Naive B cell (primary cell): ENCODE measurements around the gene PSMG2. TPM values are rescaled to one million over a fixed set of nuclear protein-coding genes. Genes with fewer than 3 reads are reported as not detected.
"Not testable (repeated sequence)": the region's sequence is repeated elsewhere in the genome, so short reads cannot be mapped to it uniquely, and the experiment has no call there.

Experiments
- ATAC-seq, 2 donors: fragments of 150-1000 bp; cut with Tn5 transposase; 2 replicates each; pipeline ENCODE4 v1.10.0; 2021; ENCODE audit warnings: low read depth in 2 of 2, mild to moderate bottlenecking in 2 of 2, moderate library complexity in 2 of 2
- DNase-seq: peaks from one replicate; pipeline ENCODE4 v3.0.0; 2022
- H3K27ac Mint-ChIP-seq, 6 donors: one replicate each; pipeline ENCODE4 v1.8.0; 2020 to 2022; ENCODE audit warnings: mild to moderate bottlenecking in 6 of 6, mixed read lengths in 6 of 6, moderate library complexity in 5 of 6, inconsistent platforms in 2 of 6
- H3K27me3 Mint-ChIP-seq, 3 donors: one replicate each; pipeline ENCODE4 v1.8.0; 2021 to 2022; ENCODE audit warnings: mixed read lengths in 3 of 3, mild to moderate bottlenecking in 1 of 3
- H3K36me3 Mint-ChIP-seq, 2 donors: one replicate each; pipeline ENCODE4 v1.8.0; 2020 to 2022; ENCODE audit warnings: mixed read lengths in 2 of 2, inconsistent platforms in 1 of 2, mild to moderate bottlenecking in 1 of 2
- H3K4me1 Mint-ChIP-seq, 3 donors: one replicate each; pipeline ENCODE4 v1.8.0; 2020 to 2022; ENCODE audit warnings: mixed read lengths in 3 of 3, inconsistent platforms in 1 of 3, mild to moderate bottlenecking in 1 of 3, moderate library complexity in 1 of 3
- H3K4me3 Mint-ChIP-seq, 8 donors: one replicate each; pipeline ENCODE4 v1.8.0; 2020 to 2022; ENCODE audit warnings: mild to moderate bottlenecking in 8 of 8, mixed read lengths in 8 of 8, moderate library complexity in 8 of 8, inconsistent platforms in 2 of 8
- H3K9me3 Mint-ChIP-seq, 7 donors: one replicate each; pipeline ENCODE4 v1.8.0; 2020 to 2022; ENCODE audit warnings: mixed read lengths in 7 of 7, mild to moderate bottlenecking in 5 of 7, inconsistent platforms in 2 of 7, moderate library complexity in 1 of 7
- polyA plus RNA-seq, 6 donors: library from polyadenylated mRNA; unstranded; fragments of 300-500 nt; fragmentation: Illumina TruSeq; gene quantifications; one replicate each; pipeline ENCODE4 v1.2.3, GENCODE V29; 2021; ENCODE audit warnings: low read depth in 6 of 6

PSMG2 gene
- polyA plus RNA-seq, 6 donors from 2014 or later, result 62.4 to 124 (median 102) TPM

DNA sequence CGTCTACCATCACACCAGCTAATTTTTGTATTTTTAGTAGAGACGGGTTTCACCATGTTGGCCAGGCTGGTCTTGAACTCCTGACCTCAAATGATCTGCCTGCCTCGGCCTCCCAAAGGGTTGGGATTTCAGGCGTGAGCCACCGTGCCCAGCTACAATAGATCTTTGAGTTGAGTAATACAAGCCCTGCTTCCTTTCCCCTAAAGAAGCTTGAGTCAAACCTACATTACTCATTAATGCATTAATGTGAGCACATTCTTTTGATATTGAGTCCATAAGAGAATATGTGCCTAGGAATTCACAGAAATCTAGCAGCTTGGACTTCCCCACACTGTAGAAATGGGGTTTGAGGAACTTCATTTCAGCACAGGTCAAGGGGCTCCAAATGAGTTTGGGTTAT, 39.6 kb downstream of the PSMG2 start:
- DNase-seq (no peak), ATAC-seq (no peak)
- H3K36me3 Mint-ChIP-seq, result no peaks in the 10 kb centered on the region
- peaks cover 0 to 5% (median 0%) of the 10 kb centered on the region in 3 donors for H3K27me3 Mint-ChIP-seq
- no peaks in the 10 kb centered on the region for H3K9me3 Mint-ChIP-seq
- no peaks in the 10 kb centered on the region for H3K4me1 Mint-ChIP-seq
- H3K27ac Mint-ChIP-seq, result no peak overlapping the region
- H3K4me3 Mint-ChIP-seq, result no peak overlapping the region

GRCh38 chr18:12744103-12744502, 41.3 kb downstream of the PSMG2 start:
- ATAC-seq (peak; percentile 35 to 58), DNase-seq (peak; percentile 35)
- H3K27ac Mint-ChIP-seq, result no peak overlapping the region
- H3K36me3 Mint-ChIP-seq, result no peaks in the 10 kb centered on the region
- peaks cover 2 to 8% (median 5%) of the 10 kb centered on the region in 3 donors for H3K27me3 Mint-ChIP-seq
- peaks cover 2% of the 10 kb centered on the region in 3 donors for H3K4me1 Mint-ChIP-seq
- H3K4me3 Mint-ChIP-seq, result no peak overlapping the region
- no peaks in the 10 kb centered on the region for H3K9me3 Mint-ChIP-seq

GRCh38 chr18:12745095-12745795, 42.4 kb downstream of the PSMG2 start:
- no peaks in the 10 kb centered on the region for H3K9me3 Mint-ChIP-seq
- DNase-seq, result no peak
- peaks cover 10 to 19% (median 13%) of the 10 kb centered on the region in 3 donors for H3K27me3 Mint-ChIP-seq
- ATAC-seq, result no peak
- no peaks in the 10 kb centered on the region for H3K36me3 Mint-ChIP-seq
- peaks cover 13 to 14% (median 13%) of the 10 kb centered on the region in 3 donors for H3K4me1 Mint-ChIP-seq
- H3K4me3 Mint-ChIP-seq, result no peak overlapping the region
- no peak overlapping the region for H3K27ac Mint-ChIP-seq

- peaks cover 15 to 24% (median 15%) of the 10 kb centered on the region in 3 donors for H3K27me3 Mint-ChIP-seq
- H3K4me3 Mint-ChIP-seq, result no peak overlapping the region
- ATAC-seq, result no peak
- H3K9me3 Mint-ChIP-seq, result no peaks in the 10 kb centered on the region
- no peak for DNase-seq
- H3K27ac Mint-ChIP-seq, result peak overlapping the region in 1 of 6 donors; percentile 62
- H3K36me3 Mint-ChIP-seq, result no peaks in the 10 kb centered on the region
- H3K4me1 Mint-ChIP-seq, result peaks cover 18 to 28% (median 20%) of the 10 kb centered on the region in 3 donors
These were observed 44.9 kb downstream of the PSMG2 start for GRCh38 chr18:12747530-12748315.

DNA sequence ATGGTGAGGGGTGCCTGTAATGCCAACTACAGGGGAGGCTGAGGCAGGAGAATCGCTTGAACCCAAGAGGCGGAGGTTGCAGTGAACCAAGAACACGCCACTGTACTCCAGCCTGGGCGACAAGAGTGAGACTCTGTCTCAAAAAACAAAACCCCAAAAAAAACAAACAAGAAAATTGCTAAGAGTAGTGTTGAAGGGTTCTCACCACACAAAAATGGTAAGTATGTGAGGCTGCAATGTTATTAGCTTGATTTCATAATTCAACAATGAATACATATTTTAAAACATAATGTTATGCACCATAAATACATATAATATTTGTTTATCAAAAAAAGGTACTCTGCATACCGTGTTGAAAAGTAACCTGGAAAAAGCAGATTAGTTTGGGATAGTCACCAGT, 45.8 kb downstream of the PSMG2 start:
- H3K9me3 Mint-ChIP-seq, result no peaks in the 10 kb centered on the region
- ATAC-seq, result no peak

DNA sequence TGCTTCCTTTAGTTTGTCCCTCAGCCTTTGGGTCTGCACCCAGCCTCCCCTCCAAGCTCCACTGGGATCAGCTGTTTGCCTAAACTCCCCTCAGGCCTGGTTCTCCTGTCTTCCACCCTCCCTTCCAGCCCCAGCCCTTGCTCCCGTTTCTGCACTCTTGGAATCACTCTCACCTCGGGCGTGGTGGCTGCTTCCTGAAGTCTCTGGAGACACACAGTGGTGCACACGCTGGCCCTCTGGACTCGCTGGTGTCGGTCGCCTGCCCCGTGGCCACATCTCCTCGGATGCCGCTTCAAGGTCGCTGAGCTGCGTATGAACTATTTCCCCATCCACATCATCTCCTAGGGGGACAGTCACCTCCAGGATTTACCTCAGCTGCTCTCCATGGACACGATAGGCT, 46.3 kb downstream of the PSMG2 start:
- Mint-ChIP-seq H3K9me3 (no peaks in the 10 kb centered on the region), H3K36me3 (no peaks in the 10 kb centered on the region), H3K4me3 (peak overlapping the region in 2 of 8 donors; percentile 71 to 81), H3K4me1 (peaks cover 18 to 28% (median 20%) of the 10 kb centered on the region in 3 donors), H3K27ac (peak overlapping the region in 1 of 6 donors; percentile 66), H3K27me3 (peaks cover 15 to 24% (median 15%) of the 10 kb centered on the region in 3 donors)
- no peak for ATAC-seq
- DNase-seq, result no peak

More for the DNA sequence above, 45.8 kb downstream of the PSMG2 start:
- peaks cover 18 to 28% (median 20%) of the 10 kb centered on the region in 3 donors for H3K4me1 Mint-ChIP-seq
- no peak overlapping the region for H3K27ac Mint-ChIP-seq
- no peaks in the 10 kb centered on the region for H3K36me3 Mint-ChIP-seq
- no peak for DNase-seq
- H3K4me3 Mint-ChIP-seq, result no peak overlapping the region
- H3K27me3 Mint-ChIP-seq, result peaks cover 15 to 24% (median 15%) of the 10 kb centered on the region in 3 donors

GRCh38 chr18:12750076-12750714, 47.4 kb downstream of the PSMG2 start:
- no peaks in the 10 kb centered on the region for H3K36me3 Mint-ChIP-seq
- H3K27me3 Mint-ChIP-seq, result peaks cover 15 to 24% (median 18%) of the 10 kb centered on the region in 3 donors
- peaks cover 18 to 28% (median 20%) of the 10 kb centered on the region in 3 donors for H3K4me1 Mint-ChIP-seq
- DNase-seq (peak; percentile 35), ATAC-seq (peak; percentile 78 to 83)
- no peaks in the 10 kb centered on the region for H3K9me3 Mint-ChIP-seq
- H3K27ac Mint-ChIP-seq, result peak overlapping the region in 4 of 6 donors; percentile 34 to 75 (median 44)
- H3K4me3 Mint-ChIP-seq, result peak overlapping the region in 7 of 8 donors; percentile 60 to 80 (median 77)

GRCh38 chr18:12750715-12751502, 48.1 kb downstream of the PSMG2 start:
- Mint-ChIP-seq H3K36me3 (no peaks in the 10 kb centered on the region), H3K27ac (no peak overlapping the region), H3K4me1 (peaks cover 18 to 28% (median 20%) of the 10 kb centered on the region in 3 donors), H3K9me3 (no peaks in the 10 kb centered on the region), H3K27me3 (peaks cover 15 to 24% (median 18%) of the 10 kb centered on the region in 3 donors), H3K4me3 (peak overlapping the region in 5 of 8 donors; percentile 60 to 78 (median 71))
- ATAC-seq (no peak), DNase-seq (no peak)

DNA sequence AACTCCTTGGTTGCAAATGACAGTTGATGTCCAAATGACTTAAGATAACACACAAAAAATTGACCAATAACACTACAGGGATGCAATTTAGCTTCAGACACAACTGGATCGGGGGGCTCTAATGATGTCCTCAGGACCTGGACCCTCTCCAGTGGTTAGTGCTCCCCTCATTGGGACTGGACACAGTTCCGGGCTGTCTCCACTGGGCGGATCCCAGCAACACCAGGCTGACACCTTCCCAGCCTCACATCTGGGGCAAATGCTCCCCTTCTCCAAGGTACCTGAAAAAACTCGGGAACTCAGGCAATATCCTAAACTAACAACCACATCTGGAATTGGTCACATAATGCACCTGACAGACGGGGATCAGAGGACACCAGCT, 48.7 kb downstream of the PSMG2 start:
- no peaks in the 10 kb centered on the region for H3K9me3 Mint-ChIP-seq
- no peak for DNase-seq
- H3K4me3 Mint-ChIP-seq, result no peak overlapping the region
- no peak for ATAC-seq
- H3K27ac Mint-ChIP-seq, result no peak overlapping the region
- H3K4me1 Mint-ChIP-seq, result peaks cover 18 to 28% (median 20%) of the 10 kb centered on the region in 3 donors
- no peaks in the 10 kb centered on the region for H3K36me3 Mint-ChIP-seq
- H3K27me3 Mint-ChIP-seq, result peaks cover 15 to 24% (median 18%) of the 10 kb centered on the region in 3 donors

- H3K27ac Mint-ChIP-seq, result no peak overlapping the region
- peaks cover 18 to 28% (median 20%) of the 10 kb centered on the region in 3 donors for H3K4me1 Mint-ChIP-seq
- no peaks in the 10 kb centered on the region for H3K36me3 Mint-ChIP-seq
- ATAC-seq (no peak), DNase-seq (no peak)
- peaks cover 15 to 20% (median 18%) of the 10 kb centered on the region in 3 donors for H3K27me3 Mint-ChIP-seq
- H3K9me3 Mint-ChIP-seq, result no peaks in the 10 kb centered on the region
- H3K4me3 Mint-ChIP-seq, result no peak overlapping the region
These were observed 49.0 kb downstream of the PSMG2 start for GRCh38 chr18:12751891-12752290.

DNA sequence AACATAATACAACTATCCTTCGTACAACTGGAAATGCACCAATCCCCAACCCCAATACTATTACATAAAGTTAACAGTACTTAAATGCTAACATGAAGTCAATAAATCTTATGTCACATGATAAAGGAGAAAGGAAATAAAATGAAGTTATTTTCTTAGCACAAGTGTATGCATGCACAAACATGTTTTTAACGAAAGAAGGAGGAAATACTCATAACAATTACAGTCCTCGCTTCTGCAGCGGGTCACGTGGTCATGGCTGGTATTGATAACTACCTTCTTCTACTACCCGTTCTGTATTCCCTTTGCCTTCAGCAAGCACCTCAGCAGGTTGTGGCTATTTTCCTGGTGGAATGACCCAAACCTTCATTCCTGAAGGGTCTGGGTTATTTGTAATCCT, 51.7 kb downstream of the PSMG2 start:
- ATAC-seq, result no peak

DNA sequence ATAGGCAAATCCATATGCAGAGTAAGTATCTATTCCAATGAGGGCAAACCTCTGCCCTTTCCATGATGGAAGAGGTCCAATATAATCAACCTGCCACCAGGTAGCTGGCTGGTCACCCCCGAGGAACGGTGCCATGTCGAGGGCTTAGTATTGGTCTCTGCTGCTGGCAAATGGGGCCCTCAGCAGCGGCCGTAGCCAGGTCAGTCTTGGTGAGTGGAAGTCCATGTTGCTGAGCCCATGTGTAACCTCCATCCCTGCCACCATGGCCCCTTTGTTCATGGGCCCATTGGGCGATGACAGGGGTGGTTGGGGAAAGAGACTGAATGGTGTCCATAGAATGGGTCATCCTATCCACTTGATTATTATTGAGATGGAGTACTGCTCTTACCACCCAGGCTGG, 52.8 kb downstream of the PSMG2 start:
- H3K9me3 Mint-ChIP-seq, H3K27ac Mint-ChIP-seq, ATAC-seq, H3K27me3 Mint-ChIP-seq, H3K36me3 Mint-ChIP-seq, DNase-seq, H3K4me3 Mint-ChIP-seq: not testable (repeated sequence)
- H3K4me1 Mint-ChIP-seq, result peaks cover 1 to 11% (median 3%) of the 10 kb centered on the region in 3 donors

More for the DNA sequence above, 51.7 kb downstream of the PSMG2 start:
- no peak overlapping the region for H3K4me3 Mint-ChIP-seq
- DNase-seq, result no peak
- H3K27ac Mint-ChIP-seq, result peak overlapping the region in 1 of 6 donors; percentile 17
- no peaks in the 10 kb centered on the region for H3K36me3 Mint-ChIP-seq
- no peaks in the 10 kb centered on the region for H3K9me3 Mint-ChIP-seq
- peaks cover 9 to 12% (median 9%) of the 10 kb centered on the region in 3 donors for H3K27me3 Mint-ChIP-seq
- peaks cover 12 to 22% (median 14%) of the 10 kb centered on the region in 3 donors for H3K4me1 Mint-ChIP-seq
